ENCODE measurements around the gene TMEM120A. TPM values are rescaled to one million over a fixed set of nuclear protein-coding genes. Genes with fewer than 3 reads are reported as not detected.

TMEM120A gene
- total RNA-seq, 2 donors from 2014 or later: 35.3 to 50.0 TPM

DNA sequence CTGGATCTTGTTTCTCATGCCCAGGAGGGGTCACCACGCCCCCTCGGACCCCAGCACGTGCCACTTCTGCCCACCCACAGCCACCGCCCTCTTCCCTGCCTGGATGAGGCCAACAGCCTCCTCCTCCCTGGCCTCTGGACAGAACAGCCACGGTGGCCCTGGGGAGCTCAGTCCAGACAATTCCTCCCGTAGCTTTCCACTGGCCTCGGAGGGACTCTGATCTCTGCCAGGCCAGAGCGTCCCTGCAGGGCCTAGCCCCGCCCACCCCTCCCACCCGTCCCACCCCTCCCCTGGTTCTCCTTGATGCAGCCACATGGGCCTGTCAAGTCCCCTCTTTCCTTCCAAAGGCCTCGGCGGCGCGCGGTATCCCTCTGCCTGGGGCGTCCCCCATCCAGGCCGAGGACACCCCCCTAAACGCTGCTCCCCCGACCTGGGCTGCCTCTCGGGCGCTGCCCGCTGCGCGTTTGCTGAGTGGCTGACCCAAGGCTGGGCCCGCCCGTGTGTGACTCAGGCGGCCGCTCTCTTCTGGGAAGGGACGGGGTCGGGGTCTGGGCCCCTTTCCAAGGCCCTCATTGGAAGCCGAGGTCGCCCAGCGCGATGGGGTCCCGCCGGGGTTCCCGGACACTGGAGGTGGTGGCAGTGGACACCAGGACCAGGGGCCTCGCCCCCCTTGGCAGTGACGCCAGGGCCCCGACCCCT, 557 bp downstream of the TMEM120A start:
- DNase-seq (ENCODE audit: low spot score): peak; percentile 88
- H3K36me3 ChIP-seq: no peaks in the 10 kb centered on the region
- H3K4me3 ChIP-seq: peak overlapping the region; percentile 68 to 79
- peaks cover 0 to 53% of the 10 kb centered on the region in 2 donors for H3K4me1 ChIP-seq
- H3K27ac ChIP-seq: peak overlapping the region; percentile 91 to 95
- TF ChIP-seq, protein P1, sequence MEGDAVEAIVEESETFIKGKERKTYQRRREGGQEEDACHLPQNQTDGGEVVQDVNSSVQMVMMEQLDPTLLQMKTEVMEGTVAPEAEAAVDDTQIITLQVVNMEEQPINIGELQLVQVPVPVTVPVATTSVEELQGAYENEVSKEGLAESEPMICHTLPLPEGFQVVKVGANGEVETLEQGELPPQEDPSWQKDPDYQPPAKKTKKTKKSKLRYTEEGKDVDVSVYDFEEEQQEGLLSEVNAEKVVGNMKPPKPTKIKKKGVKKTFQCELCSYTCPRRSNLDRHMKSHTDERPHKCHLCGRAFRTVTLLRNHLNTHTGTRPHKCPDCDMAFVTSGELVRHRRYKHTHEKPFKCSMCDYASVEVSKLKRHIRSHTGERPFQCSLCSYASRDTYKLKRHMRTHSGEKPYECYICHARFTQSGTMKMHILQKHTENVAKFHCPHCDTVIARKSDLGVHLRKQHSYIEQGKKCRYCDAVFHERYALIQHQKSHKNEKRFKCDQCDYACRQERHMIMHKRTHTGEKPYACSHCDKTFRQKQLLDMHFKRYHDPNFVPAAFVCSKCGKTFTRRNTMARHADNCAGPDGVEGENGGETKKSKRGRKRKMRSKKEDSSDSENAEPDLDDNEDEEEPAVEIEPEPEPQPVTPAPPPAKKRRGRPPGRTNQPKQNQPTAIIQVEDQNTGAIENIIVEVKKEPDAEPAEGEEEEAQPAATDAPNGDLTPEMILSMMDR (IDR thresholded peaks at IDR 0.05): no peak
- no peaks in the 10 kb centered on the region for H3K9me3 ChIP-seq
- no peaks in the 10 kb centered on the region for H3K27me3 ChIP-seq

GRCh38 chr7:75992083-75992755, 2.2 kb downstream of the TMEM120A start:
- no peak for DNase-seq (ENCODE audit: low spot score)
- peaks cover 0 to 53% of the 10 kb centered on the region in 2 donors for H3K4me1 ChIP-seq

DNA sequence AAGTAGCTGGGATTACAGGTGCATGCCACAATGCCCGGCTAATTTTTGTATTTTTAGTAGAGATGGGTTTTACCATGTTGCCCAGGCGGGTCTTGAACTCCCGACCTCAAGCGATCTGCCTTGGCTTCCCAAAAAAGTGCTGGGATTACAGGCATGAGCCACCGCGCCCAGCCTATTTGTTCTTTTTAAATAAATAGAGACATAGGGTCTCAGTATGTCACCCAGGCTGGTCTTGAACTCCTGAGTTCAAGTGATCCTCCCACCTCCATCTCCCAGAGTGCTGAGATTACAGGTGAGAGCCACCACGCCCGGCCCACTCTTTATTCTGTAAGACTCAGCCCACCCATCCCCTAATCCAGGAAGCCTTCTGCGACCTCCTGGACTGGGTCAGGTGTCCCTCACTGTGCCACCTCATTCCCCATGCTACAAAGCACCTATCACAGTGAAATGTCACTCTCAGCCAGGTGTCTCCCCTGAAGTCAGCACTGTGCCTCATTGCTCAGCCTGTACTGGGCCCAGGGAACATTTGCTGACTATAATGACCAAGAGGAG, 2.8 kb downstream of the TMEM120A start:
- Histone ChIP-seq H3K27me3 (no peaks in the 10 kb centered on the region), H3K4me3 (no peak overlapping the region), H3K9me3 (no peaks in the 10 kb centered on the region), H3K4me1 (peaks cover 0 to 53% of the 10 kb centered on the region in 2 donors), H3K36me3 (peaks cover 16% of the 10 kb centered on the region), H3K27ac (peak overlapping the region; percentile 91 to 95)
- TF ChIP-seq, protein P1 (IDR thresholded peaks at IDR 0.05): no peak
- no peak for DNase-seq (ENCODE audit: low spot score)

More at GRCh38 chr7:75992083-75992755, 2.2 kb downstream of the TMEM120A start:
- Histone ChIP-seq H3K9me3 (no peaks in the 10 kb centered on the region), H3K27me3 (no peaks in the 10 kb centered on the region), H3K36me3 (peaks cover 11% of the 10 kb centered on the region), H3K27ac (peak overlapping the region; percentile 91 to 95), H3K4me3 (no peak overlapping the region)
- TF ChIP-seq, protein P1 (IDR thresholded peaks at IDR 0.05): no peak

GRCh38 chr7:75989500-75990388, 4.7 kb downstream of the TMEM120A start:
- TF ChIP-seq, protein P1 (IDR thresholded peaks at IDR 0.05): no peak
- Histone ChIP-seq H3K36me3 (peaks cover 34% of the 10 kb centered on the region), H3K4me3 (no peak overlapping the region), H3K4me1 (peaks cover 0 to 44% of the 10 kb centered on the region in 2 donors), H3K27ac (peak overlapping the region; percentile 90 to 95), H3K9me3 (no peaks in the 10 kb centered on the region), H3K27me3 (no peaks in the 10 kb centered on the region)
- peak; percentile 77 for DNase-seq (ENCODE audit: low spot score)

Measured in right atrium auricular region (tissue), 2 donors.